Glutamatergic neuron (in vitro differentiated cells): ENCODE data around the gene FAM174C. TPM values are rescaled to one million over a fixed set of nuclear protein-coding genes. Genes with fewer than 3 reads are reported as not detected.

Experiments
- DNase-seq: peaks from one replicate; pipeline ENCODE4 v3.0.0; 2022
- H3K27ac Mint-ChIP-seq: one replicate; pipeline ENCODE4 v1.8.0; 2020; ENCODE audit warnings: mild to moderate bottlenecking, mixed read lengths, inconsistent platforms; ENCODE audit not compliant: unreplicated experiment
- H3K27me3 Mint-ChIP-seq: one replicate; pipeline ENCODE4 v1.8.0; 2020; ENCODE audit warnings: mild to moderate bottlenecking, moderate library complexity, mixed read lengths, inconsistent platforms; ENCODE audit not compliant: unreplicated experiment
- H3K36me3 Mint-ChIP-seq: one replicate; pipeline ENCODE4 v1.8.0; 2020; ENCODE audit warnings: mild to moderate bottlenecking, mixed read lengths, inconsistent platforms; ENCODE audit not compliant: unreplicated experiment
- H3K4me1 Mint-ChIP-seq: one replicate; pipeline ENCODE4 v1.8.0; 2020; ENCODE audit warnings: mild to moderate bottlenecking, low read depth, mixed read lengths, inconsistent platforms; ENCODE audit not compliant: unreplicated experiment
- H3K4me3 Mint-ChIP-seq: one replicate; pipeline ENCODE4 v1.8.0; 2020; ENCODE audit warnings: mild to moderate bottlenecking, mixed read lengths, inconsistent platforms; ENCODE audit not compliant: unreplicated experiment
- H3K9me3 Mint-ChIP-seq: one replicate; pipeline ENCODE4 v1.8.0; 2020; ENCODE audit warnings: mild to moderate bottlenecking, moderate library complexity, mixed read lengths, inconsistent platforms; ENCODE audit not compliant: unreplicated experiment
- CTCF ChIP-seq: fragments of 200-600 bp; sonication (generic); IDR thresholded peaks from one replicate; pipeline ENCODE4 v1.5.0; 2021; ENCODE audit not compliant: partially characterized antibody, unreplicated experiment
- total RNA-seq: library from RNA; stranded (reverse); fragmentation: NEBNext Ultra II Directional; extraction: Animal tissue kit (Norgen Biotek cat#: 25700); gene quantifications from one replicate; pipeline ENCODE4 v1.2.1, GENCODE V29; 2021; ENCODE audit not compliant: unreplicated experiment

FAM174C gene
- total RNA-seq, 1 donor from 2014 or later, result 17.3 TPM

- Mint-ChIP-seq H3K27ac (peak overlapping the region; percentile 43), H3K4me1 (peaks cover 30% of the 10 kb centered on the region), H3K27me3 (peaks cover 16% of the 10 kb centered on the region), H3K36me3 (no peaks in the 10 kb centered on the region), H3K9me3 (peaks cover 18% of the 10 kb centered on the region), H3K4me3 (peak overlapping the region; percentile 85)
- no peak for DNase-seq
- peak; percentile 33 for TF ChIP-seq CTCF
These were observed 13.9 kb upstream of the FAM174C start for GRCh38 chr19:1261538-1261797.

GRCh38 chr19:1261798-1262622 is 13.3 kb upstream of the FAM174C start:
- no peak for DNase-seq
- H3K9me3 Mint-ChIP-seq, result peaks cover 18% of the 10 kb centered on the region
- no peaks in the 10 kb centered on the region for H3K36me3 Mint-ChIP-seq
- peaks cover 30% of the 10 kb centered on the region for H3K4me1 Mint-ChIP-seq
- no peak for TF ChIP-seq CTCF
- peaks cover 16% of the 10 kb centered on the region for H3K27me3 Mint-ChIP-seq
- H3K27ac Mint-ChIP-seq, result peak overlapping the region; percentile 43
- H3K4me3 Mint-ChIP-seq, result peak overlapping the region; percentile 85

- Mint-ChIP-seq H3K27ac (no peak overlapping the region), H3K36me3 (no peaks in the 10 kb centered on the region), H3K4me1 (peaks cover 30% of the 10 kb centered on the region), H3K9me3 (peaks cover 13% of the 10 kb centered on the region), H3K27me3 (peaks cover 12% of the 10 kb centered on the region), H3K4me3 (no peak overlapping the region)
- no peak for DNase-seq
- TF ChIP-seq CTCF, result no peak
These were observed 12.7 kb upstream of the FAM174C start for GRCh38 chr19:1262623-1263123.

- peaks cover 12% of the 10 kb centered on the region for H3K9me3 Mint-ChIP-seq
- H3K36me3 Mint-ChIP-seq, result no peaks in the 10 kb centered on the region
- peak overlapping the region; percentile 57 for H3K4me3 Mint-ChIP-seq
- peaks cover 27% of the 10 kb centered on the region for H3K4me1 Mint-ChIP-seq
- H3K27me3 Mint-ChIP-seq, result peaks cover 11% of the 10 kb centered on the region
- no peak for TF ChIP-seq CTCF
- H3K27ac Mint-ChIP-seq, result no peak overlapping the region
- DNase-seq, result no peak
These were observed 12.1 kb upstream of the FAM174C start for GRCh38 chr19:1263188-1263587.

GRCh38 chr19:1264801-1265614 is 10.3 kb upstream of the FAM174C start:
- Mint-ChIP-seq H3K27ac (peak overlapping the region; percentile 78), H3K27me3 (peaks cover 12% of the 10 kb centered on the region), H3K36me3 (no peaks in the 10 kb centered on the region), H3K4me3 (peak overlapping the region; percentile 68), H3K9me3 (peaks cover 11% of the 10 kb centered on the region), H3K4me1 (peaks cover 31% of the 10 kb centered on the region)
- no peak for TF ChIP-seq CTCF
- DNase-seq, result peak; percentile 67
